HepG2 (cell line): Measurements from ENCODE around the gene TBX10. TPM values are rescaled to one million over a fixed set of nuclear protein-coding genes. Genes with fewer than 3 reads are reported as not detected.

Experiments used
- ATAC-seq: fragments of 200-7000 bp; cut with Tn5 transposase; 3 replicates; pipeline ENCODE4 v1.9.1; 2020; ENCODE audit warnings: mild to moderate bottlenecking, moderate library complexity
- BruUV-seq: library from RNA; stranded (reverse); fragments of 400-500 nt; replicated peaks from 2 replicates; lab custom pipeline; 2021; lab: Mats Ljungman, UMichigan
- CTCF ChIA-PET: fragments of 300-600 bp; formaldehyde crosslinking; extraction: SDS; loops from one replicate; lab custom pipeline; 2021; ENCODE audit warnings: low total read pairs, inconsistent platforms, low intra/inter-chr PET ratio; lab: Yijun Ruan, JAX
- POLR2A ChIA-PET: fragments of 350-600 bp; sonication (Branson Sonifier 250); formaldehyde crosslinking; loops from one replicate; lab custom pipeline; 2020; ENCODE audit warnings: antibody characterized with exemption, inconsistent platforms; lab: Yijun Ruan, JAX
- DNase-seq: peaks from one replicate; pipeline ENCODE4 v3.0.0-alpha.2; 2015; ENCODE audit warnings: low spot score
- FAIRE-seq: peaks from 3 replicates; lab custom pipeline; 2011; peaks lifted over from hg19 to GRCh38; lab: Jason Lieb, UNC
- H2AFZ ChIP-seq: one replicate; pipeline ENCODE4 v1.6.1; 2011; ENCODE audit warnings: low read length, inconsistent platforms
- H3K27ac ChIP-seq: fragments of 300-600 bp; 3 replicates; pipeline ENCODE4 v1.8.0; 2011; ENCODE audit warnings: mixed run types, mild to moderate bottlenecking, mixed read lengths, low read length, inconsistent platforms; ENCODE audit not compliant: insufficient read depth; ENCODE audit errors: extremely low read length
- H3K27me3 ChIP-seq, 2 experiments: fragments of 200-600 bp in 1 of 2; 2 replicates in 1 of 2; 3 replicates in 1 of 2; pipeline versions ENCODE4 v1.6.0 to v1.8.0; 2011; ENCODE audit warnings: low read length in 2 of 2, mild to moderate bottlenecking in 2 of 2, moderate library complexity in 2 of 2, inconsistent platforms in 1 of 2; ENCODE audit not compliant: insufficient read depth in 2 of 2, control insufficient read depth in 1 of 2
- H3K36me3 ChIP-seq, 2 experiments: fragments of 200-600 bp in 1 of 2; replicated peaks in 1 of 2; 2 replicates in 1 of 2; 3 replicates in 1 of 2; pipeline versions ENCODE4 v1.5.1 to v1.8.0; 2011; ENCODE audit warnings: low read length in 2 of 2, inconsistent platforms in 1 of 2; ENCODE audit not compliant: insufficient read depth in 2 of 2, control insufficient read depth in 1 of 2
- H3K4me1 ChIP-seq: 2 replicates; pipeline ENCODE4 v1.5.1; 2012; ENCODE audit warnings: low read length, inconsistent platforms; ENCODE audit not compliant: insufficient read depth
- H3K4me2 ChIP-seq: 2 replicates; pipeline ENCODE4 v1.6.0; 2011; ENCODE audit warnings: low read depth, low read length, inconsistent platforms
- H3K4me3 ChIP-seq, 3 experiments: fragments of 200-600 bp in 1 of 3; sonication (generic), shearing (Covaris generic) in 1 of 3; replicated peaks in 1 of 3; 2 replicates each; pipeline ENCODE4 v1.5.1; 2011 to 2016; ENCODE audit warnings: low read length in 3 of 3, inconsistent platforms in 2 of 3, low read depth in 2 of 3, mild to moderate bottlenecking in 2 of 3, control low read depth in 1 of 3, mixed read lengths in 1 of 3; ENCODE audit not compliant: insufficient read depth in 1 of 3
- H3K79me2 ChIP-seq: one replicate; pipeline ENCODE4 v1.6.1; 2011; ENCODE audit warnings: low read length, inconsistent platforms; ENCODE audit not compliant: insufficient read depth
- H3K9ac ChIP-seq: 2 replicates; pipeline ENCODE4 v1.6.0; 2011; ENCODE audit warnings: mild to moderate bottlenecking, low read depth, low read length, inconsistent platforms; ENCODE audit not compliant: insufficient read depth
- H3K9me3 ChIP-seq: 2 replicates; pipeline ENCODE4 v1.5.1; 2012; ENCODE audit warnings: mild to moderate bottlenecking, low read length
- H4K20me1 ChIP-seq: 2 replicates; pipeline ENCODE4 v1.6.0; 2011; ENCODE audit warnings: inconsistent platforms, mild to moderate bottlenecking, low read length, moderate library complexity; ENCODE audit not compliant: insufficient read depth
- RARG ChIP-seq: sonication (generic); formaldehyde crosslinking; IDR thresholded peaks from 2 replicates; pipeline ENCODE4 v1.4.0; 2020; ENCODE audit warnings: low read depth, mild to moderate bottlenecking, missing genetic modification reagents
- RBFOX2 ChIP-seq: fragments of 200-400 bp; formaldehyde crosslinking; IDR thresholded peaks from 2 replicates; pipeline ENCODE4 v1.6.1; 2017; ENCODE audit warnings: low read depth, mild to moderate bottlenecking, low read length
- ZNF550 ChIP-seq: sonication (generic); formaldehyde crosslinking; IDR thresholded peaks from 2 replicates; pipeline ENCODE4 v1.4.0; 2020; ENCODE audit warnings: mild to moderate bottlenecking, missing genetic modification reagents, borderline replicate concordance
- ZSCAN25 ChIP-seq: sonication (generic); formaldehyde crosslinking; IDR thresholded peaks from 2 replicates; pipeline ENCODE4 v1.8.0; 2022; ENCODE audit warnings: mild to moderate bottlenecking, missing genetic modification reagents
- ZXDC ChIP-seq: sonication (generic); formaldehyde crosslinking; IDR thresholded peaks from 2 replicates; pipeline ENCODE4 v1.5.0; 2020; ENCODE audit warnings: mild to moderate bottlenecking, missing genetic modification reagents
- WGBS: methylation state at CpG from one replicate; pipeline ENCODE4 v1.1.6; 2017; ENCODE audit warnings: low lambda C conversion rate; 5-methylcytosine and 5-hydroxymethylcytosine counted together
- in situ Hi-C: cut with HindIII; loops from 2 replicates; pipeline ENCODE4 v1.10.0; 2017; ENCODE audit warnings: low pct_unique_long_range_greater_than_20kb; ENCODE audit not compliant: extremely low pct_ligation_motif_present
- intact Hi-C: fragments of 100-400 bp; cut with micrococcal nuclease; formaldehyde crosslinking; loops from one replicate; pipeline ENCODE4 v1.10.0; 2022; ENCODE audit not compliant: unreplicated experiment
- polyA plus RNA-seq, 8 experiments: library from polyadenylated mRNA; depleted of rRNA in 3 of 8; stranded (reverse) in 7 of 8; unstranded in 1 of 8; fragments of >200 nt; fragmentation: Illumina TruSeq in 4 of 8; extraction: Trizol in 4 of 8; gene quantifications; 2 replicates each; pipeline versions ENCODE4 v1.2.1 to v1.2.3, GENCODE V29; 2011 to 2016; ENCODE audit warnings: low read depth in 4 of 8, missing spikeins in 1 of 8, mixed read lengths in 1 of 8; ENCODE audit not compliant: insufficient read depth in 1 of 8
- total RNA-seq, 5 experiments: library from RNA; depleted of rRNA; stranded (reverse); fragments of >200 nt; fragmentation: Illumina TruSeq; extraction: Trizol; gene quantifications; 2 replicates each; pipeline ENCODE4 v1.2.3, GENCODE V29; 2016; ENCODE audit warnings: low read depth in 1 of 5

TBX10 gene
- total and polyA plus RNA-seq, 2 of the 13 experiments (the other 11 are each of a cell fraction or from before 2014, with no cell fraction given): 0.27 to 1.7 TPM

GRCh38 chr11:67641338-67642172 lies 2.0 kb upstream of the TBX10 start (continued):
- TF ChIP-seq ZXDC (CRISPR knock-in tag) (no peak), ZSCAN25 (CRISPR knock-in tag) (peak; percentile 99)

- Histone ChIP-seq H3K27ac (no peak overlapping the region), H3K79me2 (no peaks in the 10 kb centered on the region), H3K4me1 (peaks cover 15% of the 10 kb centered on the region), H3K4me2 (no peak overlapping the region), H3K9me3 (no peaks in the 10 kb centered on the region), H3K36me3 (no peaks in the 10 kb centered on the region), H2AFZ (no peak overlapping the region), H4K20me1 (no peaks in the 10 kb centered on the region), H3K4me3 (no peak overlapping the region), H3K9ac (no peak overlapping the region), H3K27me3 (peaks cover 0 to 9% of the 10 kb centered on the region in 2 experiments; a peak in 3 of 5 replicates)
- no TSS peak for BruUV-seq
- intact Hi-C loops (loop anchor here (2.0 kb wide), 1 partner anchor 18 kb away; no protein-coding TSS in a partner anchor), in situ Hi-C loops (no loop called here)
- 87% methylated on average over 3 of the region's 12 CpGs for WGBS
- ATAC-seq (no peak), FAIRE-seq (no peak), DNase-seq (no peak)
- POLR2A ChIA-PET: interaction anchor here (2.4 kb wide), 1 partner anchor 11 kb away, joined by 9 read pairs; the partner anchor contains the start of gene NUDT8
- no peak for TF ChIP-seq ZNF550 (CRISPR knock-in tag)
- no peak for TF ChIP-seq RBFOX2
- TF ChIP-seq RARG: no peak
- CTCF ChIA-PET: interaction anchor here (3.5 kb wide), 1 partner anchor 19 kb away, joined by 12 read pairs; no protein-coding TSS in a partner anchor
Observed at GRCh38 chr11:67640758-67641337, 1.3 kb upstream of the TBX10 start.
